Measurements from ENCODE around the gene RBM7. TPM values are rescaled to one million over a fixed set of nuclear protein-coding genes. Genes with fewer than 3 reads are reported as not detected.

Gene RBM7
- total RNA-seq, 1 donor from 2014 or later, result 19.3 TPM

- Histone ChIP-seq H3K9ac (ENCODE audit: low read depth in 1 of 3, low read length in 3 of 3) (no peak overlapping the region), H3K4me1 (ENCODE audit: control insufficient read depth in 3 of 3, insufficient read depth in 3 of 3, low read length in 3 of 3) (no peaks in the 10 kb centered on the region), H3K36me3 (ENCODE audit: control insufficient read depth in 3 of 3, insufficient read depth in 3 of 3, low read length in 3 of 3) (no peaks in the 10 kb centered on the region), H3K27ac (ENCODE audit: low read depth, low read length) (no peak overlapping the region), H3K9me3 (ENCODE audit: control insufficient read depth in 3 of 3, low read length in 3 of 3) (no peaks in the 10 kb centered on the region), H3K27me3 (ENCODE audit: control insufficient read depth in 3 of 3, insufficient read depth in 3 of 3, low read length in 3 of 3) (peaks cover 0 to 5% (median 0%) of the 10 kb centered on the region in 3 donors), H3K4me3 (ENCODE audit: low read length in 3 of 3) (no peak overlapping the region)
These were observed 31.4 kb upstream of the RBM7 start for GRCh38 chr11:114368918-114369680.

GRCh38 chr11:114375052-114375451 lies 25.4 kb upstream of the RBM7 start:
- H3K9ac ChIP-seq (ENCODE audit: low read depth in 1 of 3, low read length in 3 of 3), result no peak overlapping the region
- H3K27me3 ChIP-seq (ENCODE audit: control insufficient read depth in 3 of 3, insufficient read depth in 3 of 3, low read length in 3 of 3), result peaks cover 0 to 3% (median 2%) of the 10 kb centered on the region in 3 donors
- H3K9me3 ChIP-seq (ENCODE audit: control insufficient read depth in 3 of 3, low read length in 3 of 3), result no peaks in the 10 kb centered on the region
- no peak overlapping the region for H3K27ac ChIP-seq (ENCODE audit: low read depth, low read length)
- peaks cover 0 to 3% (median 0%) of the 10 kb centered on the region in 3 donors for H3K4me1 ChIP-seq (ENCODE audit: control insufficient read depth in 3 of 3, insufficient read depth in 3 of 3, low read length in 3 of 3)
- no peak overlapping the region for H3K4me3 ChIP-seq (ENCODE audit: low read length in 3 of 3)
- H3K36me3 ChIP-seq (ENCODE audit: control insufficient read depth in 3 of 3, insufficient read depth in 3 of 3, low read length in 3 of 3), result no peaks in the 10 kb centered on the region

- Histone ChIP-seq H3K4me3 (ENCODE audit: low read length in 3 of 3) (no peak overlapping the region), H3K9me3 (ENCODE audit: control insufficient read depth in 3 of 3, low read length in 3 of 3) (peaks cover 0 to 2% (median 0%) of the 10 kb centered on the region in 3 donors), H3K4me1 (ENCODE audit: control insufficient read depth in 3 of 3, insufficient read depth in 3 of 3, low read length in 3 of 3) (peaks cover 0 to 3% (median 0%) of the 10 kb centered on the region in 3 donors), H3K36me3 (ENCODE audit: control insufficient read depth in 3 of 3, insufficient read depth in 3 of 3, low read length in 3 of 3) (no peaks in the 10 kb centered on the region), H3K27me3 (ENCODE audit: control insufficient read depth in 3 of 3, insufficient read depth in 3 of 3, low read length in 3 of 3) (peaks cover 0 to 2% (median 0%) of the 10 kb centered on the region in 3 donors), H3K9ac (ENCODE audit: low read depth in 1 of 3, low read length in 3 of 3) (no peak overlapping the region), H3K27ac (ENCODE audit: low read depth, low read length) (no peak overlapping the region)
These were observed 22.7 kb upstream of the RBM7 start for GRCh38 chr11:114377612-114378267.

GRCh38 chr11:114379394-114380069 lies 20.9 kb upstream of the RBM7 start:
- Histone ChIP-seq H3K36me3 (ENCODE audit: control insufficient read depth in 3 of 3, insufficient read depth in 3 of 3, low read length in 3 of 3) (no peaks in the 10 kb centered on the region), H3K9me3 (ENCODE audit: control insufficient read depth in 3 of 3, low read length in 3 of 3) (peaks cover 0 to 2% (median 0%) of the 10 kb centered on the region in 3 donors), H3K4me3 (ENCODE audit: low read length in 3 of 3) (no peak overlapping the region), H3K27me3 (ENCODE audit: control insufficient read depth in 3 of 3, insufficient read depth in 3 of 3, low read length in 3 of 3) (peaks cover 0 to 2% (median 0%) of the 10 kb centered on the region in 3 donors), H3K27ac (ENCODE audit: low read depth, low read length) (no peak overlapping the region), H3K9ac (ENCODE audit: low read depth in 1 of 3, low read length in 3 of 3) (no peak overlapping the region), H3K4me1 (ENCODE audit: control insufficient read depth in 3 of 3, insufficient read depth in 3 of 3, low read length in 3 of 3) (peaks cover 0 to 3% (median 0%) of the 10 kb centered on the region in 3 donors)

GRCh38 chr11:114382509-114382908 lies 18.0 kb upstream of the RBM7 start:
- H3K36me3 ChIP-seq (ENCODE audit: control insufficient read depth in 3 of 3, insufficient read depth in 3 of 3, low read length in 3 of 3), result no peaks in the 10 kb centered on the region
- H3K9me3 ChIP-seq (ENCODE audit: control insufficient read depth in 3 of 3, low read length in 3 of 3), result peaks cover 0 to 2% (median 0%) of the 10 kb centered on the region in 3 donors
- H3K27ac ChIP-seq (ENCODE audit: low read depth, low read length), result no peak overlapping the region
- H3K4me3 ChIP-seq (ENCODE audit: low read length in 3 of 3), result no peak overlapping the region
- H3K9ac ChIP-seq (ENCODE audit: low read depth in 1 of 3, low read length in 3 of 3), result no peak overlapping the region
- H3K4me1 ChIP-seq (ENCODE audit: control insufficient read depth in 3 of 3, insufficient read depth in 3 of 3, low read length in 3 of 3), result peaks cover 0 to 3% (median 0%) of the 10 kb centered on the region in 3 donors
- H3K27me3 ChIP-seq (ENCODE audit: control insufficient read depth in 3 of 3, insufficient read depth in 3 of 3, low read length in 3 of 3), result peaks cover 0 to 2% (median 0%) of the 10 kb centered on the region in 3 donors

- Histone ChIP-seq H3K27ac (ENCODE audit: low read depth, low read length) (no peak overlapping the region), H3K9me3 (ENCODE audit: control insufficient read depth in 3 of 3, low read length in 3 of 3) (peaks cover 0 to 2% (median 0%) of the 10 kb centered on the region in 3 donors), H3K36me3 (ENCODE audit: control insufficient read depth in 3 of 3, insufficient read depth in 3 of 3, low read length in 3 of 3) (no peaks in the 10 kb centered on the region), H3K9ac (ENCODE audit: low read depth in 1 of 3, low read length in 3 of 3) (no peak overlapping the region), H3K27me3 (ENCODE audit: control insufficient read depth in 3 of 3, insufficient read depth in 3 of 3, low read length in 3 of 3) (no peaks in the 10 kb centered on the region), H3K4me3 (ENCODE audit: low read length in 3 of 3) (no peak overlapping the region), H3K4me1 (ENCODE audit: control insufficient read depth in 3 of 3, insufficient read depth in 3 of 3, low read length in 3 of 3) (peaks cover 0 to 1% (median 0%) of the 10 kb centered on the region in 3 donors)
These were observed 16.0 kb upstream of the RBM7 start for GRCh38 chr11:114384487-114384886.

- Histone ChIP-seq H3K9me3 (ENCODE audit: control insufficient read depth in 3 of 3, low read length in 3 of 3) (peaks cover 0 to 2% (median 0%) of the 10 kb centered on the region in 3 donors), H3K27ac (ENCODE audit: low read depth, low read length) (no peak overlapping the region), H3K4me1 (ENCODE audit: control insufficient read depth in 3 of 3, insufficient read depth in 3 of 3, low read length in 3 of 3) (no peaks in the 10 kb centered on the region), H3K27me3 (ENCODE audit: control insufficient read depth in 3 of 3, insufficient read depth in 3 of 3, low read length in 3 of 3) (no peaks in the 10 kb centered on the region), H3K9ac (ENCODE audit: low read depth in 1 of 3, low read length in 3 of 3) (no peak overlapping the region), H3K4me3 (ENCODE audit: low read length in 3 of 3) (no peak overlapping the region), H3K36me3 (ENCODE audit: control insufficient read depth in 3 of 3, insufficient read depth in 3 of 3, low read length in 3 of 3) (no peaks in the 10 kb centered on the region)
These were observed 14.3 kb upstream of the RBM7 start for GRCh38 chr11:114386131-114386530.

- H3K9me3 ChIP-seq (ENCODE audit: control insufficient read depth in 3 of 3, low read length in 3 of 3), result peaks cover 0 to 2% (median 0%) of the 10 kb centered on the region in 3 donors
These were observed 13.9 kb upstream of the RBM7 start for GRCh38 chr11:114386545-114386944.

GRCh38 chr11:114392735-114393667 lies 7.5 kb upstream of the RBM7 start:
- H3K27me3 ChIP-seq (ENCODE audit: control insufficient read depth in 3 of 3, insufficient read depth in 3 of 3, low read length in 3 of 3), result no peaks in the 10 kb centered on the region
- no peak overlapping the region for H3K27ac ChIP-seq (ENCODE audit: low read depth, low read length)
- H3K36me3 ChIP-seq (ENCODE audit: control insufficient read depth in 3 of 3, insufficient read depth in 3 of 3, low read length in 3 of 3), result no peaks in the 10 kb centered on the region
- H3K9me3 ChIP-seq (ENCODE audit: control insufficient read depth in 3 of 3, low read length in 3 of 3), result no peaks in the 10 kb centered on the region
- peaks cover 0 to 5% (median 0%) of the 10 kb centered on the region in 3 donors for H3K4me1 ChIP-seq (ENCODE audit: control insufficient read depth in 3 of 3, insufficient read depth in 3 of 3, low read length in 3 of 3)
- H3K9ac ChIP-seq (ENCODE audit: low read depth in 1 of 3, low read length in 3 of 3), result no peak overlapping the region
- no peak overlapping the region for H3K4me3 ChIP-seq (ENCODE audit: low read length in 3 of 3)

More at GRCh38 chr11:114386545-114386944, 13.9 kb upstream of the RBM7 start:
- Histone ChIP-seq H3K27ac (ENCODE audit: low read depth, low read length) (no peak overlapping the region), H3K9ac (ENCODE audit: low read depth in 1 of 3, low read length in 3 of 3) (no peak overlapping the region), H3K4me1 (ENCODE audit: control insufficient read depth in 3 of 3, insufficient read depth in 3 of 3, low read length in 3 of 3) (no peaks in the 10 kb centered on the region), H3K4me3 (ENCODE audit: low read length in 3 of 3) (no peak overlapping the region), H3K27me3 (ENCODE audit: control insufficient read depth in 3 of 3, insufficient read depth in 3 of 3, low read length in 3 of 3) (no peaks in the 10 kb centered on the region), H3K36me3 (ENCODE audit: control insufficient read depth in 3 of 3, insufficient read depth in 3 of 3, low read length in 3 of 3) (no peaks in the 10 kb centered on the region)

Data from skeletal muscle tissue (tissue), 4 donors.